AG04449 (cell line): ENCODE data around the gene RIOK2.

Experiments
- CTCF ChIA-PET: fragments of 350-600 bp; formaldehyde crosslinking; extraction: SDS; loops from one replicate; lab custom pipeline; 2021; ENCODE audit warnings: antibody characterized with exemption; lab: Yijun Ruan, JAX
- POLR2A ChIA-PET: fragments of 400-600, 350-600 bp; formaldehyde crosslinking; extraction: SDS; loops from one replicate; lab custom pipeline; 2020; ENCODE audit warnings: antibody characterized with exemption, inconsistent platforms; lab: Yijun Ruan, JAX
- DNase-seq: peaks from one replicate; pipeline ENCODE4 v3.0.0-alpha.2; 2010; ENCODE audit warnings: low read depth, low spot score
- H3K4me3 ChIP-seq: 2 replicates; pipeline ENCODE4 v1.5.1; 2011; ENCODE audit warnings: low read depth, mild to moderate bottlenecking, control low read depth, low read length
- CTCF ChIP-seq: IDR thresholded peaks from one replicate; pipeline ENCODE4 v1.5.1; 2011; ENCODE audit warnings: mild to moderate bottlenecking, moderate library complexity, low read length, control low read depth, inconsistent platforms; ENCODE audit not compliant: insufficient read depth; ENCODE audit errors: missing control alignments

The RIOK2 gene

GRCh38 chr5:97136475-97136874 lies 46.6 kb downstream of the RIOK2 start:
- no peak for TF ChIP-seq CTCF
- DNase-seq = no peak
- ChIA-PET POLR2A (no interaction called here), CTCF (no interaction called here)
- H3K4me3 ChIP-seq = no peak overlapping the region

GRCh38 chr5:97135868-97136267 lies 47.2 kb downstream of the RIOK2 start:
- TF ChIP-seq CTCF = no peak
- CTCF ChIA-PET = no interaction called here
- no peak overlapping the region for H3K4me3 ChIP-seq
- DNase-seq = no peak
- POLR2A ChIA-PET = no interaction called here

DNA sequence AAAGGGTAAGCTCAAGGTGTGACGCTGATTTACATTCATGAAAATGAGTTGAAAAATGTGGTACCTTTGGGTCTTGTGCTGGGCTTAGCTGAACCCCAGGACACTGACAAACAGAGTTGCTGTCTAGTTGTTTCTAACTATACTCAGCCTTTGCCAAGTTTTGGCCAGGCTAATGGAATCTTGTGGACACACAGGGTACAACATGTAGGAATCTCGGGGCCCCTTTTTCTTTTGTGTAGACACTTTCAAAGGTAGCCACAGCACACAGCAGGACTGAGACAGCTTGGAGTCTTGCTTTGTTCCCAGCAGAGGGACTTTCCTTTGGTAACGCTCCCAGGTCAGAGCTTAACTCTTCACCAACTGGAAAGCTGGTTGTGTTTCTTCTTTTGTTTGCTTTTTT lies 48.4 kb downstream of the RIOK2 start:
- H3K4me3 ChIP-seq = no peak overlapping the region
- DNase-seq = no peak
- CTCF ChIA-PET = no interaction called here
- POLR2A ChIA-PET = no interaction called here
- no peak for TF ChIP-seq CTCF

DNA sequence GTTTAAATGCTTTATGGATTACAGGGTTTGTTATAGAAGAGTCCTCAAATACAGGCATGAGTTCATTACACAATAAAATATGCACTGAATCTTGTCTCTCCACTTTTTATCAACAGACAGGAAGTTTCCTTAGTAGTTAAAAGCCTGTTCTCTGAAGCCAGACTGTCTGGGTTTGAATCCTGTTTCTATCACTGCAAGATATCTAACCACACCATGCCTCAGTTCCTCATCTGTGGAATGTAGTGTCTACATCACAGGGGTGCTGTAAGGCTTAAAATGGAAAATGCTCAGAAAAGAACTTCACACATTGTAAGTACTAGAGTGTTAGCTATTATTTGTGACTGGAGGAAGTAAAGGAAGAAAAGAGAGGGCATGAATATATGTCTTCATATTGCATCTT lies 49.9 kb downstream of the RIOK2 start:
- no peak for DNase-seq
- no peak for TF ChIP-seq CTCF
- H3K4me3 ChIP-seq = no peak overlapping the region
- POLR2A ChIA-PET = no interaction called here
- CTCF ChIA-PET = interaction anchor here (3.1 kb wide), 1 partner anchor 9 kb away, joined by 9 read pairs; the partner anchor contains the start of gene LIX1

DNA sequence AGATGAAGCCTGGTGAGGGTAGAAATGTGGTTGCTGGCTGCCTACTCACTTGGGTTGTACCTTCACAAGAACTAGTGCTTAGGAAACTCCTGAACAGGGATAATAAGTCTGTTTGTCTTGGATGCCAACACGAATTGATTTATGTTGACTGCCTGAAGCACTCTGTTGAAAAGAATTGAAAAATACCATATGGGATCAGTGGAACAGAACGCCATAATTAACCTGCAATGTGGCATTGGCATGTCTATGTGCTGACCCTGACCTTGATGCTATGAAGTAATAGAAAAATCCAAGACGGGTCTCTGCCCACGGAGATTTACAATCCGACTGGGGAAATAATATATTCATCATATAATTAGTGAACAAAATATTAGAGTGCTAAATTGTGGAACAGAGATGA lies 51.1 kb downstream of the RIOK2 start:
- no peak for DNase-seq
- no peak for TF ChIP-seq CTCF
- no peak overlapping the region for H3K4me3 ChIP-seq
- ChIA-PET CTCF (interaction anchor here (3.1 kb wide), 1 partner anchor 10 kb away, joined by 9 read pairs; the partner anchor contains the start of gene LIX1), POLR2A (no interaction called here)

DNA sequence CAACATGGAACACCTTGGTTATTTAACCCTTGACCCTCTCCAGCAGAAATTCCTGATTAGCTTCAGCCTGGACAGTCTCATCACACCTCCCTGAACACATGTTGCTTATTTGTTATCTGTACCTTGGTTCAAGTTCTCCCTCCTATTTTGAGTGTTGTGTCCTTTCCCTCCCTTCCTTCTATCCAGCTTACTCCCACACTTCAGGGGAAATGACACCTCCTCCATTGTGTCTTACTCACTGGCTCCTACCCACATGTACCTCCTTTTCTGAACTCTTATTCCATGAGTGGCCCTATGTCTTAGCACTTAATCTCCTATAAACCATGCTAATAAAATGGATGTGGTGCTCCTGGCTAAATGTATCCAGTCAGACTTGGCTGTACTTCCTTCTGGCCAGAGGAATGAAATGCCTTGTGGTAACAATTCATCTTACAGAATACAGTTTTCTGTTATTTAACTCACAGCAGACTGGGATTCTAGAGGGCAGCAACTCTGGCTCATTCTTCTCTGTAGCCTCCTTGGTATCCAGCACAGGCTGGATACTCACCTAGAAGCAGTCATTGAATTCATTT lies 51.8 kb downstream of the RIOK2 start:
- CTCF ChIA-PET = interaction anchor here (3.1 kb wide), 1 partner anchor 11 kb away, joined by 9 read pairs; the partner anchor contains the start of gene LIX1
- DNase-seq = peak; percentile 45

More for the DNA sequence above, 51.8 kb downstream of the RIOK2 start:
- POLR2A ChIA-PET = no interaction called here
- no peak for TF ChIP-seq CTCF
- no peak overlapping the region for H3K4me3 ChIP-seq
